ENCODE results near the gene IDUA.

Gene IDUA

GRCh38 chr4:1031956-1032795 is 45.3 kb downstream of the IDUA start:
- DNase-seq (ENCODE audit: low read depth), result no peak

- no peak for DNase-seq (ENCODE audit: low read depth)
Measured at GRCh38 chr4:1032861-1033260, 46.0 kb downstream of the IDUA start.

- DNase-seq (ENCODE audit: low read depth), result no peak
Measured at GRCh38 chr4:1033840-1034551, 47.2 kb downstream of the IDUA start.

- DNase-seq (ENCODE audit: low read depth), result no peak
Measured at GRCh38 chr4:1035510-1035909, 48.7 kb downstream of the IDUA start.

GRCh38 chr4:1036095-1036494 is 49.3 kb downstream of the IDUA start:
- DNase-seq (ENCODE audit: low read depth), result no peak

- DNase-seq (ENCODE audit: low read depth), result no peak
Measured at GRCh38 chr4:1036976-1037810, 50.3 kb downstream of the IDUA start.

- no peak for DNase-seq (ENCODE audit: low read depth)
Measured at GRCh38 chr4:1038948-1039492, 52.2 kb downstream of the IDUA start.

GRCh38 chr4:1039493-1040343 is 52.9 kb downstream of the IDUA start:
- no peak for DNase-seq (ENCODE audit: low read depth)

GRCh38 chr4:1040344-1041146 is 53.7 kb downstream of the IDUA start:
- DNase-seq (ENCODE audit: low read depth), result no peak

GRCh38 chr4:1041147-1041935 is 54.5 kb downstream of the IDUA start:
- DNase-seq (ENCODE audit: low read depth), result no peak

GRCh38 chr4:1041936-1042330 is 55.1 kb downstream of the IDUA start:
- no peak for DNase-seq (ENCODE audit: low read depth)

- no peak for DNase-seq (ENCODE audit: low read depth)
Measured at GRCh38 chr4:1042352-1043055, 55.7 kb downstream of the IDUA start.

GRCh38 chr4:1043162-1043561 is 56.3 kb downstream of the IDUA start:
- DNase-seq (ENCODE audit: low read depth), result no peak

- peak; percentile 7 for DNase-seq (ENCODE audit: low read depth)
Measured at GRCh38 chr4:1043651-1044468, 57.0 kb downstream of the IDUA start.

- no peak for DNase-seq (ENCODE audit: low read depth)
Measured at GRCh38 chr4:1044469-1045192, 57.8 kb downstream of the IDUA start.

GRCh38 chr4:1045193-1045594 is 58.4 kb downstream of the IDUA start:
- no peak for DNase-seq (ENCODE audit: low read depth)

GRCh38 chr4:1045595-1046201 is 58.9 kb downstream of the IDUA start:
- DNase-seq (ENCODE audit: low read depth), result no peak
